Loucy (cell line): ENCODE results near the gene TUBB8B.
"Not testable (repeated sequence)": the region's sequence is repeated elsewhere in the genome, so short reads cannot be mapped to it uniquely, and the experiment has no call there.

ENCODE experiments used
- CTCF ChIP-seq: fragments of 200-600 bp; sonication (generic); conservative IDR thresholded peaks from 2 replicates; pipeline ENCODE4 v1.5.1; 2014; ENCODE audit warnings: mild to moderate bottlenecking, antibody characterized with exemption, low read length
- EZH2phosphoT487 ChIP-seq: fragments of 200-600 bp; IDR thresholded peaks from 2 replicates; pipeline ENCODE4 v1.6.1; 2018; ENCODE audit warnings: antibody characterized with exemption, mild to moderate bottlenecking, moderate library complexity, borderline replicate concordance

DNA sequence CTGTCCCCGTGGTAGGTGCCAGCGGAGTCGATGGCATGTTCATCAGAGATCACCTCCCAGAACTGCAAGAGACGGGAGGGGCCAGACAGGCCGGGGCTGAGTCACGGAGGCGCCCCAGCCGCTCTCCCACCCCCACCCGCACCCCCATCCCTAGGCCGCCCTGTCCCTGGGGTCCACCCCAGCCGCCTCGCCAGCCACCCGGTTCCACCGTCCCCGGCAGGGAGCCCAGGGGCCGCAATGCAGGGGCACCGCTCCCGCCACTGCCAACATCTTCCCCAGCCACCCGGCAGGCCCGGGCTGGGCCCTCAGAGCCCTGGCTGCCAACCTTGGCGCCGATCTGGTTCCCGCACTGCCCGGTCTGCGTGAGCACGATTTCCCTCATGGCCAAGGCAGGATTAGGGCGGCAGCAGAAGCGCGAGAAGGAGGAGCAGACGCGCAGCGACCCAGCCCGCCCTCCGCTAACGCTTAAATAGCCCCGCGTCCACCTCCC, at the start of gene TUBB8B:
- not testable (repeated sequence) for TF ChIP-seq CTCF, EZH2phosphoT487
